Thyroid gland (tissue), 4 donors: Measurements from ENCODE around the gene SND1.

Experiments
- CTCF ChIP-seq, 6 experiments: fragments of 200-600 bp in 3 of 6; fragments of 450-650 bp in 3 of 6; sonication (generic) in 3 of 6; IDR thresholded peaks; one replicate each; pipeline ENCODE4 v1.5.1; 2016 to 2019; ENCODE audit warnings: antibody characterized with exemption in 6 of 6, mild to moderate bottlenecking in 2 of 6, inconsistent platforms in 1 of 6, moderate library complexity in 1 of 6
- POLR2A ChIP-seq, 2 donors: fragments of 450-650 bp; IDR thresholded peaks; one replicate each; pipeline ENCODE4 v1.6.1; 2017; ENCODE audit warnings: antibody characterized with exemption in 2 of 2, mild to moderate bottlenecking in 2 of 2, moderate library complexity in 1 of 2

GRCh38 chr7:128082431-128082830 is 430.4 kb downstream of the SND1 start:
- TF ChIP-seq CTCF (IDR thresholded peaks at IDR 0.05) = no peak
- no peak for TF ChIP-seq POLR2A (IDR thresholded peaks at IDR 0.05)
